Mesenchymal stem cell (in vitro differentiated cells and primary cell): Measurements from ENCODE around the gene FA2H.

ENCODE experiments used
- DNase-seq: peaks from one replicate; pipeline ENCODE4 v3.0.0-alpha.2; 2013
- H2AFZ ChIP-seq: one replicate; pipeline ENCODE4 v1.6.1; 2013; ENCODE audit warnings: low read depth, mild to moderate bottlenecking, control low read depth, inconsistent platforms, low read length, moderate library complexity
- H2AK5ac ChIP-seq: 2 replicates; pipeline ENCODE4 v1.6.1; 2013; ENCODE audit warnings: low read length, moderate library complexity, mild to moderate bottlenecking, inconsistent platforms; ENCODE audit not compliant: severe bottlenecking
- H2BK120ac ChIP-seq: one replicate; pipeline ENCODE4 v1.6.1; 2013; ENCODE audit warnings: low read depth, mild to moderate bottlenecking, inconsistent platforms, low read length, moderate library complexity
- H2BK12ac ChIP-seq, 2 experiments: one replicate each; pipeline ENCODE4 v1.6.1; 2013; ENCODE audit warnings: inconsistent platforms in 2 of 2, low read length in 2 of 2, mild to moderate bottlenecking in 2 of 2, moderate library complexity in 2 of 2, control low read depth in 1 of 2
- H2BK15ac ChIP-seq: one replicate; pipeline ENCODE4 v1.6.1; 2013; ENCODE audit warnings: mild to moderate bottlenecking, low read depth, inconsistent platforms; ENCODE audit not compliant: poor library complexity, severe bottlenecking
- H2BK5ac ChIP-seq: 2 replicates; pipeline ENCODE4 v1.6.1; 2013; ENCODE audit warnings: low read depth, mild to moderate bottlenecking, low read length, control low read depth, inconsistent platforms; ENCODE audit not compliant: poor library complexity, severe bottlenecking
- H3K14ac ChIP-seq, 2 experiments: one replicate each; pipeline ENCODE4 v1.6.1; 2013; ENCODE audit warnings: inconsistent platforms in 2 of 2, low read length in 2 of 2, control low read depth in 1 of 2, mild to moderate bottlenecking in 1 of 2, moderate library complexity in 1 of 2
- H3K18ac ChIP-seq, 2 experiments: one replicate each; pipeline ENCODE4 v1.6.1; 2013; ENCODE audit warnings: inconsistent platforms in 2 of 2, low read length in 2 of 2, control low read depth in 1 of 2, low read depth in 1 of 2, mild to moderate bottlenecking in 1 of 2
- H3K23ac ChIP-seq, 2 experiments: one replicate each; pipeline ENCODE4 v1.6.1; 2013; ENCODE audit warnings: inconsistent platforms in 2 of 2, low read length in 2 of 2, mild to moderate bottlenecking in 2 of 2, moderate library complexity in 2 of 2, control low read depth in 1 of 2
- H3K27ac ChIP-seq: 2 replicates; pipeline ENCODE4 v1.5.1; 2013; ENCODE audit warnings: mild to moderate bottlenecking, moderate library complexity, low read length, control low read depth, inconsistent platforms; ENCODE audit not compliant: poor library complexity, severe bottlenecking
- H3K27me3 ChIP-seq, 2 experiments: 2 replicates each; pipeline versions ENCODE4 v1.6.1 to v1.7.0; 2013; ENCODE audit warnings: low read length in 2 of 2, mild to moderate bottlenecking in 2 of 2, moderate library complexity in 2 of 2, control low read depth in 1 of 2, inconsistent platforms in 1 of 2; ENCODE audit not compliant: control insufficient read depth in 1 of 2, insufficient read depth in 1 of 2
- H3K36me3 ChIP-seq, 2 experiments: 2 replicates each; pipeline versions ENCODE4 v1.6.1 to v1.7.0; 2013; ENCODE audit warnings: low read length in 2 of 2, control low read depth in 1 of 2, inconsistent platforms in 1 of 2, low read depth in 1 of 2, mild to moderate bottlenecking in 1 of 2; ENCODE audit not compliant: insufficient read depth in 2 of 2, control insufficient read depth in 1 of 2
- H3K4ac ChIP-seq, 2 experiments: one replicate each; pipeline ENCODE4 v1.6.1; 2013; ENCODE audit warnings: inconsistent platforms in 2 of 2, low read length in 2 of 2, mild to moderate bottlenecking in 2 of 2, moderate library complexity in 2 of 2, control low read depth in 1 of 2, low read depth in 1 of 2
- H3K4me1 ChIP-seq: 2 replicates; pipeline ENCODE4 v1.6.1; 2013; ENCODE audit warnings: low read depth, low read length, control low read depth; ENCODE audit not compliant: control insufficient read depth, insufficient read depth
- H3K4me2 ChIP-seq: 2 replicates; pipeline ENCODE4 v1.6.1; 2013; ENCODE audit warnings: low read length, mild to moderate bottlenecking, inconsistent platforms; ENCODE audit not compliant: poor library complexity, severe bottlenecking
- H3K4me3 ChIP-seq, 2 experiments: 2 replicates each; pipeline versions ENCODE4 v1.5.1 to v1.7.0; 2013; ENCODE audit warnings: low read length in 2 of 2, mild to moderate bottlenecking in 2 of 2, control low read depth in 1 of 2, low read depth in 1 of 2; ENCODE audit not compliant: insufficient read depth in 1 of 2
- H3K79me1 ChIP-seq: replicated peaks from 2 replicates; pipeline ENCODE4 v1.6.1; 2013; ENCODE audit warnings: mild to moderate bottlenecking, control low read depth, low read length, inconsistent platforms; ENCODE audit not compliant: poor library complexity, severe bottlenecking
- H3K9ac ChIP-seq: 2 replicates; pipeline ENCODE4 v1.7.0; 2013; ENCODE audit warnings: mild to moderate bottlenecking, low read length, moderate library complexity
- H3K9me3 ChIP-seq: 2 replicates; pipeline ENCODE4 v1.7.0; 2013; ENCODE audit warnings: mild to moderate bottlenecking, low read length; ENCODE audit not compliant: control insufficient read depth
- H4K8ac ChIP-seq: one replicate; pipeline ENCODE4 v1.6.1; 2013; ENCODE audit warnings: inconsistent platforms, mild to moderate bottlenecking, low read length, moderate library complexity
- H4K91ac ChIP-seq: one replicate; pipeline ENCODE4 v1.6.1; 2013; ENCODE audit warnings: mild to moderate bottlenecking, low read length, inconsistent platforms
- WGBS: methylation state at CpG from one replicate; pipeline ENCODE4 v1.1.7; 2013; ENCODE audit warnings: mixed read lengths; 5-methylcytosine and 5-hydroxymethylcytosine counted together

The FA2H gene

GRCh38 chr16:74795104-74795503 is 20.5 kb upstream of the FA2H start:
- H3K9ac ChIP-seq = no peak overlapping the region
- no peak overlapping the region for H4K8ac ChIP-seq
- H3K27ac ChIP-seq = no peak overlapping the region
- H3K23ac ChIP-seq = no peak overlapping the region
- no peaks in the 10 kb centered on the region for H3K36me3 ChIP-seq
- no peak overlapping the region for H2AFZ ChIP-seq
- peaks cover 7 to 31% of the 10 kb centered on the region in 2 experiments for H3K27me3 ChIP-seq
- H2AK5ac ChIP-seq = no peak overlapping the region
- H3K4ac ChIP-seq = no peak overlapping the region
- no peak for DNase-seq
- no peak overlapping the region for H2BK120ac ChIP-seq
- H2BK12ac ChIP-seq = no peak overlapping the region
- no peaks in the 10 kb centered on the region for H3K4me1 ChIP-seq
- no peaks in the 10 kb centered on the region for H3K79me1 ChIP-seq
- no peak overlapping the region for H3K18ac ChIP-seq
- no peak overlapping the region for H3K4me2 ChIP-seq
- peaks cover 2% of the 10 kb centered on the region for H3K9me3 ChIP-seq
- no peak overlapping the region for H2BK5ac ChIP-seq
- H3K14ac ChIP-seq = no peak overlapping the region
- H3K4me3 ChIP-seq = no peak overlapping the region
- no peak overlapping the region for H2BK15ac ChIP-seq
- H4K91ac ChIP-seq = no peak overlapping the region
- WGBS = 86% methylated on average over 1 of the region's 2 CpGs

GRCh38 chr16:74794668-74795067 is 20.0 kb upstream of the FA2H start:
- Histone ChIP-seq H2BK120ac (no peak overlapping the region), H3K4me1 (no peaks in the 10 kb centered on the region), H3K4ac (no peak overlapping the region), H3K14ac (no peak overlapping the region), H4K8ac (no peak overlapping the region), H3K18ac (no peak overlapping the region), H2AK5ac (no peak overlapping the region), H3K36me3 (no peaks in the 10 kb centered on the region), H3K27me3 (peaks cover 7 to 31% of the 10 kb centered on the region in 2 experiments), H3K9me3 (peaks cover 2% of the 10 kb centered on the region), H3K27ac (no peak overlapping the region), H2BK5ac (no peak overlapping the region), H3K4me2 (no peak overlapping the region), H2BK12ac (no peak overlapping the region), H2AFZ (no peak overlapping the region), H4K91ac (no peak overlapping the region), H3K9ac (no peak overlapping the region), H3K23ac (no peak overlapping the region), H3K4me3 (no peak overlapping the region), H3K79me1 (no peaks in the 10 kb centered on the region), H2BK15ac (no peak overlapping the region)
- no peak for DNase-seq
- WGBS = no CpG with 5 or more reads among the region's 2 CpGs

GRCh38 chr16:74793571-74793970 is 19.0 kb upstream of the FA2H start:
- Histone ChIP-seq H3K4ac (no peak overlapping the region), H4K8ac (no peak overlapping the region), H2AK5ac (no peak overlapping the region)

DNA sequence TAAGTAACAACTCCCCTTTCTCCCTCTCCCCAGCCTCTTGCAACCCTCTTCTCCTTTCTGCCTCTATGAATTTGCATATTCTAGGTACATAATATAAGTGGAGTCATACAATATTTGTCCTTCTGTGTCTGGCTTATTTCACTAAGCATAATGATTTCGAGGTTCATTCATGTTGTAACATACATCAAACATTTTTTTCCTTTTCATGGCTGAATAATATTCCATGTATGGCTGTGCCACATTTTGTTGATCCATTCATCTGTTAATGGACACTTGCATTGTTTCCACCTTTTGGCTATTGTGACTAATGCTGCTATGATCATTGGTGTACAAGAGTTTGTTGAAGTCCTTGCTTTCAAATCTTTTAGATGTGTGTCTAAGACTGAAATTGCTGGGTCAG is 17.6 kb upstream of the FA2H start:
- no peaks in the 10 kb centered on the region for H3K36me3 ChIP-seq
- no peak overlapping the region for H2BK120ac ChIP-seq
- H3K27me3 ChIP-seq = peaks cover 13 to 45% of the 10 kb centered on the region in 2 experiments
- H2BK15ac ChIP-seq = no peak overlapping the region
- DNase-seq = no peak
- H3K79me1 ChIP-seq = no peaks in the 10 kb centered on the region
- H2BK5ac ChIP-seq = no peak overlapping the region
- no peak overlapping the region for H3K4me3 ChIP-seq
- H3K4me1 ChIP-seq = no peaks in the 10 kb centered on the region
- H3K14ac ChIP-seq = no peak overlapping the region
- no peak overlapping the region for H3K4ac ChIP-seq
- H2AK5ac ChIP-seq = no peak overlapping the region
- no peak overlapping the region for H3K4me2 ChIP-seq
- H3K27ac ChIP-seq = no peak overlapping the region
- H3K9me3 ChIP-seq = peaks cover 2% of the 10 kb centered on the region
- H3K23ac ChIP-seq = no peak overlapping the region
- WGBS = no CpG with 5 or more reads among the region's 1 CpG
- no peak overlapping the region for H2AFZ ChIP-seq
- H3K18ac ChIP-seq = no peak overlapping the region
- no peak overlapping the region for H4K8ac ChIP-seq
- H3K9ac ChIP-seq = no peak overlapping the region
- H4K91ac ChIP-seq = no peak overlapping the region
- no peak overlapping the region for H2BK12ac ChIP-seq

More at GRCh38 chr16:74793571-74793970, 19.0 kb upstream of the FA2H start:
- no peak overlapping the region for H3K4me2 ChIP-seq
- no peak overlapping the region for H2BK12ac ChIP-seq
- WGBS = 83% methylated on average over 1 of the region's 2 CpGs
- no peak overlapping the region for H3K4me3 ChIP-seq
- no peak overlapping the region for H3K9ac ChIP-seq
- H2BK5ac ChIP-seq = no peak overlapping the region
- no peak overlapping the region for H3K14ac ChIP-seq
- no peaks in the 10 kb centered on the region for H3K36me3 ChIP-seq
- DNase-seq = no peak
- no peak overlapping the region for H2BK15ac ChIP-seq
- no peak overlapping the region for H3K27ac ChIP-seq
- no peak overlapping the region for H3K23ac ChIP-seq
- no peak overlapping the region for H2BK120ac ChIP-seq
- peaks cover 7 to 37% of the 10 kb centered on the region in 2 experiments for H3K27me3 ChIP-seq
- H4K91ac ChIP-seq = no peak overlapping the region
- H3K18ac ChIP-seq = no peak overlapping the region
- no peaks in the 10 kb centered on the region for H3K4me1 ChIP-seq
- peaks cover 2% of the 10 kb centered on the region for H3K9me3 ChIP-seq
- no peak overlapping the region for H2AFZ ChIP-seq
- no peaks in the 10 kb centered on the region for H3K79me1 ChIP-seq
